Measurements from ENCODE around the gene ABHD6.

The ABHD6 gene

DNA sequence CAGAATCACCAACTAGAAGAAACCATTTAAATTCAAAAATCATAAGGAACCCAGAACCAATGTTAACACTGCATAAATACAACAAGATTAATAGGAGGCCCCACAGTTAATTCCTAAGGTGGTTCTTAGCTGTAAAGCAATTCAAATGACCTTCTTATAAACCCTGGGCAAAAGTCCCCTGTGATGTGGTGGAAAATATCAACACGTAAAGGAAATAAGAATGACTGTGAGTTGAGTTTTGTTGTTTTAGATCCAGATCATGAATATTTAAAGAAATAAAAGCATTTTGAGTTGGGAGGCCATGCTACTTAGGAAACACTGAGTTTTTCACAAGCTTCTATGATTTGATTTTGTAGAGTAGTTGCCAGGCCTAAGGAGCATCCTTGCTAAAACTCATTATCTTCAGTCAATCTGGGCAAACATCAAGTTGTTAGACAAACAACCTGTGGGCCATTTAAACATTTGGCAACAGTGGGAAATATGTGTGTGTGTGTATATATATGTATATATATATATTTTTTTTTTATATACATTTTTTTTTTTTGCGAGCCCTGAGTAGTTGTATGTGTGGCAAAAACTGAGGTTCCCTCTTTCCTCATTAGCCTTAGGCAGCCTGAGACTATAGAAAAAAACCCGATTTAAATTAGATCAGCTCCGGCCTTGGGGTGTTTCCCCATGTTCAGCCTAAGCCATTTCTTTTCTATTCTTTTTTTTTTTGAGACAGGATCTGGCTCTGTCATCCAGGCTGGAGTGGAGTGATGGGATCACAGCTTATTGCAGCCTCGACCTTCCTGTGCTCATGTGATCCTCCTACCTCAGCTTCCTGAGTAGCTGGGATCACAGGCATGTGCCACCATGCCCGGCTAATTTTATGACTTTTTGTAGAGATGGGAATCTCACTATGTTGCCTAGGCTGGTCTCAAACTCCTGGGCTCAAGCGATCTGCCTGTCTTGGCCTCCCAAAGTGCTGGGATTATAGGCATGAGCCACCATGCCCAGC, 87.1 kb downstream of the ABHD6 start:
- H3K36me3 ChIP-seq (ENCODE audit: control insufficient read depth, insufficient read depth, low read length) = peaks cover 6% of the 10 kb centered on the region; the same call in 1 of the 2 replicates
- peaks cover 21% of the 10 kb centered on the region for H3K4me1 ChIP-seq (ENCODE audit: control insufficient read depth, insufficient read depth, low read length)
- H3K27ac ChIP-seq (ENCODE audit: low read depth, low read length) = no peak overlapping the region
- no peak overlapping the region for H3K4me3 ChIP-seq (ENCODE audit: low read depth, low read length)
- no peaks in the 10 kb centered on the region for H3K27me3 ChIP-seq (ENCODE audit: control insufficient read depth, insufficient read depth, low read length)
- no peaks in the 10 kb centered on the region for H3K9me3 ChIP-seq (ENCODE audit: control insufficient read depth, insufficient read depth, low read depth, low read length)
- no peak overlapping the region for H3K9ac ChIP-seq (ENCODE audit: low read length)

DNA sequence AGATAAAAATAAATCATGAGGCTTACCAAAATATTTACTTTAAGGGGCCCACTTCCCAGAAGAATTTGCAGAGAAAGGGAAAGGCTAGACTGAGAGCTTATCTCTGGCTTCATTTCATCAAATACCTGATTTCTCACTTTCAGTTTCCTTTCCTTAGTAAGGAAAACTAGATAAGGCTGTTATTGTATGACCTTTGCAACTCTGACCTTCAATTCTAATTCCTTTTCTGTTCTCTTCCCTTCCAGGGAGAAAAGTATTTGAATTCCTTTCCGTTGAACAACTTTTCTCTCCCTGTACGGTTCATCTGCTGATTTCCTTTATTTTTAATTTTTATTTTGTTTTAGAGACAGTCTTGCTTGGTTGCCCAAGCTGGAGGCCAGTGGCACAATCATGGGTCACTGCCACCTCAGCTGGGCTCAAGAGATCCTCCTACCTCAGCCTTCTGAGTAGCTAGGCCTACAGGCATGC, 88.0 kb downstream of the ABHD6 start:
- H3K36me3 ChIP-seq (ENCODE audit: control insufficient read depth, insufficient read depth, low read length) = 0 out of 2 replicates have a peak, but pooled peaks cover 3% of the 10 kb centered on the region
- H3K4me3 ChIP-seq (ENCODE audit: low read depth, low read length) = no peak overlapping the region
- H3K4me1 ChIP-seq (ENCODE audit: control insufficient read depth, insufficient read depth, low read length) = peaks cover 21% of the 10 kb centered on the region
- no peaks in the 10 kb centered on the region for H3K27me3 ChIP-seq (ENCODE audit: control insufficient read depth, insufficient read depth, low read length)
- H3K9me3 ChIP-seq (ENCODE audit: control insufficient read depth, insufficient read depth, low read depth, low read length) = no peaks in the 10 kb centered on the region
- H3K9ac ChIP-seq (ENCODE audit: low read length) = no peak overlapping the region
- H3K27ac ChIP-seq (ENCODE audit: low read depth, low read length) = no peak overlapping the region

DNA sequence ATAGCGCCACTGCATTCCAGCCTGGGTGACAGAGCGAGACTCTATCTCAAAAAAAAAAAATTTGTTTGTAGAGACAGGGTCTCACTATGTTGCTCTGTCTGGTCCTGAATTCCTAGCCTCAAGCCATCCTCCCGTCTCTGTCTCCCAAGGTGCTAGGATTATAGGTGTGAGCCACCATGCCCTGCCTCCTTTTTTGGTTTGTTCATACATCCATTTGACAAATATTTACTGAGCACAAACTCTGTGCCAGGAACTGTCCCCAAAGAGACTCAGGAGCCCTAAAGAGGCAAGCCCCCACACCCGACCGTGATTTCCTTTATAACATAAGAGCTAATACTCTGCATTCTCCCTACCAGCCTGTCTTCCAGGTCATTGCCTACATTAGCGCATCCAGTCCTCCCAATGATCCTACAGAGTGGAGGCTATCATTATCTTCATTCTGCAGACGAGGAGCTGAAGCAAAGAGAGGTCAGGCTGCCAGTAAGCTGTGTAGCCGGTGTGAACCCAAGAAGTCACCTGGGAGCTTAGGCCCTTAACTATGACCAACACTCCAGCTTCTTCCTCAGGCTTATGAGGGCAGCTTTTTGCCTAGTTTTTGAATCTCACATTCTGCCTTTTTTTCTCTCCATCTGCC, 88.8 kb downstream of the ABHD6 start:
- Histone ChIP-seq H3K9ac (ENCODE audit: low read length) (no peak overlapping the region), H3K27ac (ENCODE audit: low read depth, low read length) (no peak overlapping the region), H3K4me1 (ENCODE audit: control insufficient read depth, insufficient read depth, low read length) (peaks cover 17% of the 10 kb centered on the region), H3K4me3 (ENCODE audit: low read depth, low read length) (no peak overlapping the region), H3K9me3 (ENCODE audit: control insufficient read depth, insufficient read depth, low read depth, low read length) (no peaks in the 10 kb centered on the region), H3K36me3 (ENCODE audit: control insufficient read depth, insufficient read depth, low read length) (no peaks in the 10 kb centered on the region), H3K27me3 (ENCODE audit: control insufficient read depth, insufficient read depth, low read length) (no peaks in the 10 kb centered on the region)

DNA sequence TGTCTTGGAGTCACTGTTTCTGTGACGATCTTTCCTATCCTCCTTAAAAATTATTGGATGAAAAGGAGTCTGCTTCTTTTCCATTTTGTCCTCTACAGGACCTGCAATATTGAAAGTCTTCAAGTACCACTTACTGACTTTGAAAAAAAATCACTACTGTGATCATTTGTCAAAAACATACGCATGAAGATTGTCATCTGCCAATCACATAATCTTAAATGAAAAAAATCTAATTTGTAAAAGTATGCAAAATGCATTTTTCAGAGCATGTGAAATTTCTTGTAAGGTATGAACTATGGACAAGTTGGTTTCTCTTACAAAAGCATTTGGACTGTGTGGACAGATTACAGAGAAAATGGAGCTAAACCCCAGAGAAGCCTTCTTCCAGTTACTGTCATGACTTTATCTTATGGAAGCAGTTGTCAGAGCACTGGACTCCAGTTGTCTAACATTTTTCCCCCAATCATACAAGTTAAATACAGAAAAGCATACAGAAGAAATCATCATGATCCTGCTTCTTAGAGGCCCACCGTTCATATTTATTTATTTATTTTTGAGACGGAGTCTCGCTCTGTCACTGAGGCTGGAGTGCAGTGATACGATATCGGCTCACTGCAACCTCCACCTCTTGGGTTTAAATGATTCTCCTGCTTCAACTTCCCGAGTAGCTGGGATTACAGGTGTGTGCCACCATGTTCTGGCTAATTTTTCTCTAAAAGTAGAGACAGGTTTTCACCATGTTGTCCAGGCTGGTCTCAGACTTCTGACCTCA, 91.7 kb downstream of the ABHD6 start:
- Histone ChIP-seq H3K9me3 (ENCODE audit: control insufficient read depth, insufficient read depth, low read depth, low read length) (no peaks in the 10 kb centered on the region), H3K4me1 (ENCODE audit: control insufficient read depth, insufficient read depth, low read length) (peaks cover 11% of the 10 kb centered on the region; the same call in 1 of the 2 replicates), H3K9ac (ENCODE audit: low read length) (no peak overlapping the region), H3K4me3 (ENCODE audit: low read depth, low read length) (no peak overlapping the region), H3K27ac (ENCODE audit: low read depth, low read length) (no peak overlapping the region), H3K27me3 (ENCODE audit: control insufficient read depth, insufficient read depth, low read length) (peaks cover 13% of the 10 kb centered on the region), H3K36me3 (ENCODE audit: control insufficient read depth, insufficient read depth, low read length) (no peaks in the 10 kb centered on the region)

DNA sequence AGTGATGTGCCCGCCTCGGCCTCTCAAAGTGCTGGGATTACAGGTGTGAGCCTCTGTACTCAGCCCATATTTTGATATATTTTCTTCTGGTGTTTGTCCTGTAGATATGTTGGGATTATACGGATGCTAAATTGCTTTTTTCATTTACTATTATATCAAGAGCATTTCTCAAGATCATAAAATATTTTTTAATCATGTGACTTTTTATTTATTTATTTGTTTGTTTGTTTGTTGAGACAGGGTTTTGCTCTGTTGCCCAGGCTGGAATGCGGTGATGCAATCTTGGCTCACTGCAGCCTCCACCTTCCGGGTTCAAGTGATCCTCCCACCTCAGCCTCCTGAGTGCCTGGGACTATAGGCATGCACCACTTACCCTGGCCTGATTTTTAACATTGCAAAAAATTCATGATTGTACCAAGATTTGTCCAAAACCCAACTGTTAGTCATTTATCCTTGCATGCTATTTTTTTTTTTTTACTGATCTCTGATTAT, 92.4 kb downstream of the ABHD6 start:
- Histone ChIP-seq H3K27me3 (ENCODE audit: control insufficient read depth, insufficient read depth, low read length) (peaks cover 13% of the 10 kb centered on the region), H3K9ac (ENCODE audit: low read length) (no peak overlapping the region), H3K36me3 (ENCODE audit: control insufficient read depth, insufficient read depth, low read length) (no peaks in the 10 kb centered on the region), H3K4me1 (ENCODE audit: control insufficient read depth, insufficient read depth, low read length) (peaks cover 11% of the 10 kb centered on the region; the same call in 1 of the 2 replicates), H3K9me3 (ENCODE audit: control insufficient read depth, insufficient read depth, low read depth, low read length) (no peaks in the 10 kb centered on the region), H3K27ac (ENCODE audit: low read depth, low read length) (no peak overlapping the region), H3K4me3 (ENCODE audit: low read depth, low read length) (no peak overlapping the region)

DNA sequence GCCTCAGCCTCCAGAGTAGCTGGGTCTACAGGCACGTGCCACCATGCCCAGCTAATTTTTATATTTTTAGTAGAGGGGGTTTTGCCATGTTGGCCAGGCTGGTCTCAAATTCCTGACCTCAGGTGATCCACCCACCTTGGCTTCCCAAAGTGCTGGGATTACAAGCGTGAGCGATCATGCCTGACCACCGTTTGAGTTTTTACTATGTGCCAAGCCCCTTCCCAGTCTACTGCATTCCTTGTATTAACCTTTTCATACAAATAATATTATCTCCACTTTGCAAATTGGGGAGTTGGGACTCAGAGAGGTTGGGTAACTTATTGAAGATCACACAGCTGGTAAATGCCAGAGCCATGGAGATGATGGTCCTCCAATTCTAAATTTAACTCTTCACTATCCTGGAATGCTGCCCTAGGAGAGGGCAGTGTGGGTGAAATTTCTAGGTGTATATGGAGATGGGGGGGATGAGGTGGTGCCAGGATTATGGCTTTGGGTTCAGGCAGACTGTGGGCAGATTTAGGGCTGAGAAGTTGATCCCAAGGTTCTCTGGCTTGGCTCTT, 94.1 kb downstream of the ABHD6 start:
- H3K27ac ChIP-seq (ENCODE audit: low read depth, low read length) = no peak overlapping the region
- H3K9me3 ChIP-seq (ENCODE audit: control insufficient read depth, insufficient read depth, low read depth, low read length) = no peaks in the 10 kb centered on the region
- H3K4me1 ChIP-seq (ENCODE audit: control insufficient read depth, insufficient read depth, low read length) = peaks cover 11% of the 10 kb centered on the region; the same call in 1 of the 2 replicates
- H3K36me3 ChIP-seq (ENCODE audit: control insufficient read depth, insufficient read depth, low read length) = no peaks in the 10 kb centered on the region
- no peak overlapping the region for H3K9ac ChIP-seq (ENCODE audit: low read length)
- peaks cover 13% of the 10 kb centered on the region for H3K27me3 ChIP-seq (ENCODE audit: control insufficient read depth, insufficient read depth, low read length)
- H3K4me3 ChIP-seq (ENCODE audit: low read depth, low read length) = no peak overlapping the region

DNA sequence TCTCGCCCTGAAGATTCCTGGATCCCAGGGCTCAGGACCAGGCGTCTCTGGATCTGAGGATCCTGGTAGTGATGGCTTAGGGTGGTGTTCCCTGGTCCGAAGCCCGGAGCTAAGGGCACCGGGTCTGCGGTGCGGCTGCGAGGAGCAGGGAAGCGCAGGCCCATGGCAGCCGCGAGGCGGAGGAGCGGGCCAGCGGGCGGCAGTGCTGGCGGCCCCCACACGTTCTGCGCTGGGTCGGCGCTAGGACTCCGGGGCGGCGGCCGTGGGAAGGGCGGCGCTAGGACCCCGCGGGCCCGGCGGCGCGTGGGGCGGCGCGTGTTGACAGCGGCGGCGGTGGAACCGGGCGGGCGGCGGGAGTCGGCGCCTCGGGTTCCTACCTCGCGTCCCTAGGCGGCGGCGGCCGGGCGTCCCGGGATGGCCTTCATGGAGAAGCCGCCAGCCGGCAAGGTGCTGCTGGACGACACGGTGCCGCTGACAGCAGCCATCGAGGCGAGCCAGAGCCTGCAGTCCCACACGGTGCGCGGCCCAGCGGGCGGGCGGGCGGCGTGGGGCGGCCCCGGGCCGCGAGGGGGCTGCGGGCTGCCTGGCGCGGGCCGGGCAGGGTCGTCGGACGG, 95.1 kb downstream of the ABHD6 start, which contains the start of gene PXK:
PXK (plus strand) TSS at position 318 of the 614 bp plus-strand sequence; CDS start at position 415, 97 bp downstream.
- peak within 1 kb of the TSS; percentile 45 for H3K9ac ChIP-seq (ENCODE audit: low read length)
- peak within 1 kb of the TSS; percentile 69 for H3K4me3 ChIP-seq (ENCODE audit: low read depth, low read length)
- H3K27ac ChIP-seq (ENCODE audit: low read depth, low read length) = no peak within 1 kb of the TSS

DNA sequence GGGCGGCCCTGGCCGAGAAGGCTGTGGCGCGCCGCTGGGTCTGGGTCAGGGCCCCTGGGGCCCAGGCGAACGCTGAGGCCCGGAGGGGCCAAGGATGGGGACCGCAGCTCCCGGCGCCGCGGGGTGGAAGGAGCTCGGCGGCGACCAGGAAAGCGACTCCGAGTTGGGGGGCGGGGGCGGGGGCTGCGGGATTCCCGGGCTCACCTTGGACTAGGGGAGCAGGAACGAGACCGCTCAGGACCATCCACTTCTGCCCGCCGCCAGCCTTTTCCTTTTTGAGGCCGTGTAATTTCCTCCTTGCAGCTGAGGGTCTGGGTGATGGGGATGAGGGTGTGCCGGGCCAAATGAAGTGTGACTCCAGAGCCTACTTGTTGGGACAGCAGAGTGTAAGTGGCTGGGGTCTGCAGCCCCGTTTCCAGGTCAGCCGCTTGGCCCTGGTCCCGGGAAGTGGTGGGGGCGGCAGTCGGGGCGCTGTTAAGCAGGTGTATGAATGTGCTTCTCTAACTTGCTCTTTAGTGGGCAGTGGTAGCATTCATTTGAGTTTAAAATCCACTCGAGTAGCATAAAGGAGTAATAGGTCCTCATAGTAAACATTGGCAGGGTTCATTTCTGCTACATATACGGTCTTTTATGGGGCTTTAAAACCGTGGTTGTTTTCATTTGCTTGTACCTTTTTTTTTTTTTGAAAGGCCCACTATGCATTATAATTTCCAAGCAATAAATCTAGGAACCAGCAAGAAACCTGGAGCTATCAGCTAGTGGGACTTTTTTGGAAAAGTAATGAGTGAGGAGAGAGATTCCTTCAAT, 95.8 kb downstream of the ABHD6 start:
- peak overlapping the region; percentile 69 for H3K4me3 ChIP-seq (ENCODE audit: low read depth, low read length)
- H3K9ac ChIP-seq (ENCODE audit: low read length) = peak overlapping the region; percentile 45
- H3K9me3 ChIP-seq (ENCODE audit: control insufficient read depth, insufficient read depth, low read depth, low read length) = no peaks in the 10 kb centered on the region
- no peaks in the 10 kb centered on the region for H3K36me3 ChIP-seq (ENCODE audit: control insufficient read depth, insufficient read depth, low read length)
- no peak overlapping the region for H3K27ac ChIP-seq (ENCODE audit: low read depth, low read length)
- peaks cover 13% of the 10 kb centered on the region for H3K27me3 ChIP-seq (ENCODE audit: control insufficient read depth, insufficient read depth, low read length)
- H3K4me1 ChIP-seq (ENCODE audit: control insufficient read depth, insufficient read depth, low read length) = peaks cover 11% of the 10 kb centered on the region; the same call in 1 of the 2 replicates

More for the DNA sequence above, 95.1 kb downstream of the ABHD6 start, which contains the start of gene PXK:
- H3K9me3 ChIP-seq (ENCODE audit: control insufficient read depth, insufficient read depth, low read depth, low read length) = no peaks in the 10 kb centered on the region
- H3K4me1 ChIP-seq (ENCODE audit: control insufficient read depth, insufficient read depth, low read length) = peaks cover 11% of the 10 kb centered on the region; the same call in 1 of the 2 replicates
- H3K27me3 ChIP-seq (ENCODE audit: control insufficient read depth, insufficient read depth, low read length) = peaks cover 13% of the 10 kb centered on the region
- H3K36me3 ChIP-seq (ENCODE audit: control insufficient read depth, insufficient read depth, low read length) = no peaks in the 10 kb centered on the region

DNA sequence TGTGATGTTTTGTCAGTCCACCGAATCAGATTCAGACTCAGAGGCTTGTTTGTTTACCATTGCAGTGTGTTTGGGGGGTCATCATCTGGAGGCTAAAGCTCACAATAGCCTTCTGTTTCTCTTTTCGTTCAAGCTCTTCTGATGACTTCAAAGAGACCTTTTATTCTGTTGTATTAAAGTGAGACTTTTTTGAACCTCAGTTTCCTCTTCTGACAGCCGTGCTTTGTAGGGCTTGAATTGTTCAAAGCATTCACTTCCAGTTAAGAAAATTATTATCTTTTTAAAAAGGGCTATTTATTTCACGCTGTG, 96.4 kb downstream of the ABHD6 start:
- Histone ChIP-seq H3K27me3 (ENCODE audit: control insufficient read depth, insufficient read depth, low read length) (peaks cover 13% of the 10 kb centered on the region), H3K4me3 (ENCODE audit: low read depth, low read length) (peak overlapping the region; percentile 69; the same call in 1 of the 2 replicates), H3K27ac (ENCODE audit: low read depth, low read length) (no peak overlapping the region)

More for the DNA sequence above, 96.4 kb downstream of the ABHD6 start:
- no peaks in the 10 kb centered on the region for H3K36me3 ChIP-seq (ENCODE audit: control insufficient read depth, insufficient read depth, low read length)
- H3K4me1 ChIP-seq (ENCODE audit: control insufficient read depth, insufficient read depth, low read length) = peaks cover 11% of the 10 kb centered on the region; the same call in 1 of the 2 replicates
- no peak overlapping the region for H3K9ac ChIP-seq (ENCODE audit: low read length)
- no peaks in the 10 kb centered on the region for H3K9me3 ChIP-seq (ENCODE audit: control insufficient read depth, insufficient read depth, low read depth, low read length)
